ENCODE measurements around the gene CUTA.
A peak's percentile ranks its signal among the peaks of the same experiment; 100 is the strongest.

The CUTA gene

DNA sequence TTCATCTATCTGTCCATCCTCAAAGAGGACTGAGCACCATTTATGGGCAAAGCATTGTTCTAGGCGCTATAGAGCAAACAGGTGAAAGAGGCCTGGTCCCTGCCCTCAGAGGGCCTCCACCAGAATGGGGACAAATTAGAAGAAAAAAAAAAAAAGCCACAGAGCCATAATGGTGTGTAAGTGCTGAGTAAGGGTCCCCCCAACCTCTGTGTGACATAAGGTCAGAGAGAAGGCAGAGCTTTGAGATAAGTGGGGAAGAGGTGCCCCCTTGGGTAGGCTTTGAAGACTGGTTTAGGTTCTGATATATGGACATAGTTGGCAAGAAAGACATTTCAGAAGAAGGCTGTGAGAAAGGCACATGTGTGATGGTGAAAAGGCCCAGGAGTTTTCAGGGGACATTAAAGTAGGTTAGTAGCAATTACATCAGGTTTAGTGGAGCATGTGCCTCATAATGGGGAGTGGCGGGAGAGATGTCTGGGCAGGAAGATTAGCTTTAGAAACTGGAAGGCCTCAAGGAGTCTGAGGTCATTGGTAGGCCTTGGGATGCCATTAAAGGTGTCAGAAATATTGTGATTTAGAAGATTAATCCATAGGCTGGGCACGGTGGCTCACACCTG lies 21.2 kb upstream of the CUTA start:
- DNase-seq: no peak

DNA sequence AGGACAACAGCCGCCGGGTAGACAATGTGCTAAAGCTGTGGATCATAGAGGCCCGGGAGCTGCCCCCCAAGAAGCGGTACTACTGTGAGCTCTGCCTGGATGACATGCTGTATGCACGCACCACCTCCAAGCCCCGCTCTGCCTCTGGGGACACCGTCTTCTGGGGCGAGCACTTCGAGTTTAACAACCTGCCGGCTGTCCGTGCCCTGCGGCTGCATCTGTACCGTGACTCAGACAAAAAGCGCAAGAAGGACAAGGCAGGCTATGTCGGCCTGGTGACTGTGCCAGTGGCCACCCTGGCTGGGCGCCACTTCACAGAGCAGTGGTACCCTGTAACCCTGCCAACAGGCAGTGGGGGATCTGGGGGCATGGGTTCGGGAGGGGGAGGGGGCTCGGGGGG lies 19.8 kb upstream of the CUTA start:
- no peak for DNase-seq

DNA sequence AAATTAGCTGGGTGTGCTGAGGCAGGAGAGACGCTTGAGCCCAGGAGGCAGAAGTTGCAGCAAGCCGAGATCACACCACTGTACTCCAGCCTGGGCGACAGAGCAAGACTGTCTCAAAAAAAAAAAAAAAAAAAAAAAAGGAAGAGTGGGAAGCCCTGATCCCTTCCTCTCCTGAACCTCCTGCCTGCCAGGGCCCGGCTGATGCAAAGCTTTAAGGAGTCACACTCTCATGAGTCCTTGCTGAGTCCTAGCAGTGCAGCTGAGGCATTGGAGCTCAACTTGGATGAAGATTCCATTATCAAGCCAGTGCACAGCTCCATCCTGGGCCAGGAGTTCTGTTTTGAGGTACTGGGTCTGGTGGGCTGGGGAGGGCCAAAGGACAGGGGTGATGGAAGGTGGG lies 17.1 kb upstream of the CUTA start:
- no peak for DNase-seq

DNA sequence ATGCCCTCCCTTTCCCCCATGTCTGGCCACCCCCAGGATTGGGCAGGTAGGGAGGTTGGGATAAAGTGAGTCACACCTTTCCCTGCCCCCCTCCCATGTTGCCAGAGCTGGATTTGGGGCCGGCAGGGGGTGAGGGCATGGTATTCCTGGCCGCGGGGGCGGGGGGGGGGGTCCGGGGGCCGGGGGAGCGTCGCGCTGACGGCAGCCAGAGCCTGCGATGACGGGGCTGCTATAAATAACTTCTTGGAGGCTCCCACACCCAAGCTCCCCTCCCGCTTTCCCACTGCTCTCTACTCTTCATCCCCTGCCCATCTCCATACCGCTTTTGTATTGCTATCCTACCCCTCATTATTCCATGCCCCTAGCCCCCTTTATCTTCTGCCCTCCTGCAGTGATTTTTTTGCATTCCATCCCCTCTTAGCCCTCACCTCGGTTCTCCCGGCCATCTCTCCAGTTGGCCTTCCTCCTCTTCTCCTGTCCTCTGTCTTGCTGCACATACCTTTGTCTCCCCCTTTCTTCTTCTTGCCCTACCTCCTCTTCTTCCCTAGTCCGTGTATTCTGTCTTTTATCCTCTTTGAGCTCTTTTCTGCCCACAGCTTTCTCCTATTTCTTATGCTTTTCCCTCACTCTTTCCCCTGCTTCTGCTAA lies 15.8 kb upstream of the CUTA start:
- DNase-seq: no peak

DNA sequence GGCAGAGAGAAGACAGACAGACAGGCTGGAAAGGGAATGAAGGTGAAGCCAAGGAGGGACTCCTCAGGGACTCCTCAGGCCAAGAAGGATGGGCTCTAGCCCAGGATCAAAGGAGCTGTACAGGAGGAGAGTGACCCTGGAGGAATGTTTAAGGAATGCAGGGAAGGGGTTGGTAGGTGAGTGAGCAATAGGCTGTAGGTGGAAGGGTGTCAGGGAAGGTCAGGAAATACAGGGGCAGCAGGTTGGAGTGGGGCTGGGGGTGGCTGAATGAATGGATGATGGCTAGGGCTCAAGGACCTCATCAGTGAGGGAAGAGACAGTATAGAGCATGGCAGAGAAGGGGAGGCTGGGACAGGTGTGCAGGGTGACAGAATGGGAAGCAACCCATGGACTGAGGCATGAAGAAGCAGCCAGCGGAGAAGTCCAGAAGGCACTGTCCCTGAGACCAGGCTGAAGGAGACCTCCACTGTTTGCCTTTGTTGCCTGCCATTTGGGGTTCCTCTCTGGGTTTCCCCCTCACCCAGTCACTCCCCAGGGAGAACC lies 15.2 kb upstream of the CUTA start:
- no peak for DNase-seq

DNA sequence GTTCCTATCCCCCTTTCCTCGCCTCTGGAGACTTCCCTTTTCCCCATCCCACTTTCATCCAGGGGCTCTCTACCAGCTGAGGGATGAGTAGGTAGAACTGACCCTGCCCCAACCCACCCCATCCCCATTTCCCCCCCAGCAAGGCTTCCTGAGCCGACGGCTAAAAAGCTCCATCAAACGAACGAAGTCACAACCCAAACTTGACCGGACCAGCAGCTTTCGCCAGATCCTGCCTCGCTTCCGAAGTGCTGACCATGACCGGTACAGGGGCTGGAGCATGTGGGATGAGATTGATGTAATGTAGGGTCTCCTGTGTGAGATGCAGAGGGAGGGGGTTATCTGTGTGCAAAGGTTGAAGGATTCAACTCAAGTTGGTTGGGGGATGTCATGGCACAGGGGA lies 14.6 kb upstream of the CUTA start:
- DNase-seq: no peak

DNA sequence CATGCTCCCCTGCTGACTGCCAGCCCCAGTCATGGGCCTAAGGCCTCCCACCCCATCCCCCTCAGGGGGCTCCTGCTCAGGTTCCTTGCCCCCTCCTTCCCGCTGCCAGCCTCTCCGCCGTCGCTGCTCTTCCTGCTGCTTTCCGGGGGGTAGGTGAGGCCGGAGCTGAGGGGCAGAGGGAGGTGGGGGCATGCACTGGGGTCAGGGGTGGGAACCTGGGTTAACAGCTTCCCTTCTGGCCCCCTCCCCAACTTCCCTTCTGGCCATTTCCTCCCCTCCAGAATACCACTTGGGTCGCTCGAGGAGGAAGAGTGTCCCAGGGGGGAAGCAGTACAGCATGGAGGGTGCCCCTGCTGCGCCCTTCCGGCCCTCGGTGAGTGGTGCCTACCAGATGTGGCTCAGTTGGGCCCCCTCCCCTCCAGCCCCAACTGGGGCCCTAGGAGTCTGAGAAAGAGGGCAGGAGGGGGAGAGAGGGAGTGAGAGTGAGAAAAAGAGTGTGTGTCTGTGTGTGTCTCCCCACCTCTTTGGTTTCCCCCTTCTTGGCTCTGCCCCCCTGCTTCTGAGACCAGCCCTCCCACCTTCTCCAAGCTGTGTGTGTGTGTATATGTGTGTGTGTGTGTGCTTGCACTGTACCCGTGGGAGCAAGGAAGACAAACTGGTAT lies 14.1 kb upstream of the CUTA start:
- peak in 1 of 2 donors; percentile 21 for DNase-seq

DNA sequence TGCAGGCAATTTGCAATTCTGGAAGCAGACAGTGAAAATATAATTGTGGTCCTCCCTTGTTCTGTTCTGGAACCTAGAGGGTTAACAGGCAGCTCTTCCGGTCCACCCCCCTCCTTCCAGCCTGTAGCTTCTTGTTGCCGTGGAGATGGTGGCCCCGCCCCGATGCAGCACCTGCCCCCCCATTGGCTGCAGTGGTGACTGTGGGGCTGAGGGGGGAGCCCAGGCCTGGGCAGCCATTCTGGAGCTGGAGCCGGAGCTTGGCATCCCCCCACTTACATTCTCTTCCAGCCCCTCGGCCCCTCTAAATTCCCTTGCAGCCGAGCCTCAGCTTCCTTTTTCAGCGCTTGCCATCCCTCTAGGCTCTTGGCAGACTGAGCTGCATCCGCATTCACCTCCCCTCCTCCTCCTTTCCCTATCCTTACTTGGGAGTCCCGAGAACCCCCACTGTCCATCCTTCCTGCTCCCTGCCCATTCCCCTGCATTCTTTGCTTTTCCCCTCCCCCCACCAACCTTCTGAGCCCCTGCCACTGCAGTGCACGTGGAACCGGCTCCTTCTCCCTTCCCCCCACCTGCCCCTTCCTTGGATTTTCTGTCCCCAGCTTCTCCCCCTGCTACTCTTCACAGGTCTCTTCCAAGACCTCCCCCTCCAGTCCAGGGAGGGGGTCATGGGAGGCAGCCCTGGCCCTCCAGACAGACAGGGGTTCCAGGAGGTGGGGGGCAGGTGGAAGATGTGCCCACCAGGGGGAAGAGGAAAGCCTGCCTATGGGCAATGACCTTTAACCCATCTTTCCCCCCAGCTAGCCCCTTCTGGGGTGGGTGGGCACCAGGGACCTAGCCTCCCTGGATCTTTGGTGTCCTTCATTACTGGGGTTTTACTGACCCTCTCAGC lies 13.3 kb upstream of the CUTA start:
- DNase-seq: no peak

DNA sequence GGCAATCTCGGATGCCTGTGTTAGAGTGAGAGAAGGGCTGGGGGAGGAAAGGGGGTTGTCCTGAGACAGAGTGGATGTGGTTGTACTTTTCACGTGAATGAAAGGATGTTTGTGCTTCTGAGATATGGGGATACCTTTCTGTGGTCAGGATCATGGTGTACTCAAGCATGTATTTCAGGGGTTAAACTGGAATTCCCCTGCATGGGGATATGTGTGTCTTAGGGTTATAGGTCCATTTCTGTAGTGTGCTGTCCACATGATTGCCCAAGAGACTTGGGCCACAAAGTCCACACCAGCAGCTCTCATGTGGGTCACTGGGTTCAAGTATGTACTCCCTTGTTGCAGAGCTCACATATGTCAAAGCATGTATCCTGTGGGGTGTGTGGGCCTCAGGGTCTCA lies 12.4 kb upstream of the CUTA start:
- no peak for DNase-seq

DNA sequence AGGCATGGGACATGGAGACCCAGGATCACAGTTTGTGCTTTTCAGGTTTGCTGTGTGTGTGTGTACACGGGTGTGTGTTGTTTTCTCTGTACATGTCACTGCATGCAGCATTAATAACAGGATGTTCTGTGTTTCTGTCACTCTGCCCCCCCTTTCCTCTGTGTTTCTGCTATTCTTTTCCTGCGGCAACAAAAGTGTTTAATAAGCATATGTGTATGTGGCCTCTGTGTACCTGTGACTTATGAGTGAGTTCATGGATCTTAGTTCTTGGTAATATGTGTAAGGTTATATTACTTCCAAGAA lies 11.8 kb upstream of the CUTA start:
- DNase-seq: no peak

DNA sequence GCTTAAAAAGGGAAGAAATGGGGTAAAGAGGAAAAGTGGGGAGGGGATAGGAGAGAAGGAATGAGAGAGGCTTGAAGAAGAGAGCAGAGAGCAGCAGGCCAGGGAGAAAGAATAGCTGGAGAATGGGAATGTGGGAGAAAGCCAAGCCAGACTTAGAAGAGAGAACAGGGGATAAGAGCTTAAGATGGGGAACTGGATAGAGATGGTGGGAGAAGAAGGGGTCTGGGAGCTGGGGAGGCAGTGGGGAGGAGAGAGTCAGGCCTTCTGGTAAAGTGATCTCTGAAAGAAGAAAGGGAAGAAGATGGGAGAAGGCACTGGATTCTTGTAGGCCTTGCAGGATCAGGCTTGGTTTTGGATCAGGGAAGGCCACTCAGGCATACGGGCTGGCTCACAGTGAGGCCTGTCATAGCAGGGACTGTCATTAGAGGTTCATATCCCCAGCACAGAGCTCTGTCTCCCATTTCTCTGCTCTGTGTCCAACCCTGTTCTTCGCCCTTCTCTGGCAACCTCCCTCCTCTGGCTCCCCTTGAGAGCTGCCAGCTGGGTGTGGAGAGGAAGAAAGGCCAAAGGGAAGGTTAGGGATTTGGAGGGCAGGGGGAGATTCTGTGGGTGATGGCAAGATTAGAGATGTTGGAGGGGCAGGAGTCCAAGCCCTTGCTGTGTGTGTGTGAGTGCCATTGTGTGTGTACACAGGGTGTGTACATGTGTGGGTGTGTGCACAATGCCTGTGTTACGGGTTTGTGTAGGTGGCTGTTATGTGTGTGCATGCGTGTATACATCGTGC lies 11.3 kb upstream of the CUTA start:
- no peak for DNase-seq

DNA sequence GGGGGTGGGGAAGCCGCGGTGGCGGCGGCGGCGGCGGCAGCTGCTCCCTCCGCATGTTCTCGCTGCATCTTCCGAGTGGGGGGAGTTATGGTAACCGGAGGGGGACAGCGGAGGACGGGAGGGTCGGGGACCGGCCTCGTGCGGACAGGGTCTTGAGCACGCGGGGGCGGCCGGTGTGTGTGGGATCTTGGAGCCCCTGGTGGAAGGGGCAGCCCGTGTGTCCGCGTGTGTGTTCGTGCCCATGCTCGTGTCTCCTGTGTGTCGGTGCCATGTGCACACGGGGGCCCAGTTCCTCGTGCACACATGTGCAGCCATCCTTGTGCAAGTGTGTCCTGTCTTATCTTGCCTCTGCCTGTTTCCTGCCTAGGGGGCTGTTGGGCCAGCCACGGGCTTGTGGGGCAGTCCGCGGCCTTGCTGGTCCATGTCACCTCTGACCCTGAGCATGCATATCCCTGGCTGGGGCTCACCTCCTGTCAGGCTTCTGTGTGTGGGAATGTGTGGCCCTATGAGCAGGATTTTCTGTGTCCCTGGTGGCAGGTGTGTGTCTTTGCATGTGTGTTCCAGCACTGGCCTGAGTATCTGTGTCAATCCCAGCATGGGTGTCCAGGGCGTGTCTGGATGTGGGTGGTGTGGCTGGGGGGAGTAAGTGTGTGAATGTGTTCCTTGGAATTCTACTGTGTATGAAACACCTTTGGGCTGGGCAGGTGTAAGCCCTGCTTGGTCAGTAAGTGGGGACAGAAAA lies 10.5 kb upstream of the CUTA start:
- DNase-seq: peak in 1 of 2 donors; percentile 27

DNA sequence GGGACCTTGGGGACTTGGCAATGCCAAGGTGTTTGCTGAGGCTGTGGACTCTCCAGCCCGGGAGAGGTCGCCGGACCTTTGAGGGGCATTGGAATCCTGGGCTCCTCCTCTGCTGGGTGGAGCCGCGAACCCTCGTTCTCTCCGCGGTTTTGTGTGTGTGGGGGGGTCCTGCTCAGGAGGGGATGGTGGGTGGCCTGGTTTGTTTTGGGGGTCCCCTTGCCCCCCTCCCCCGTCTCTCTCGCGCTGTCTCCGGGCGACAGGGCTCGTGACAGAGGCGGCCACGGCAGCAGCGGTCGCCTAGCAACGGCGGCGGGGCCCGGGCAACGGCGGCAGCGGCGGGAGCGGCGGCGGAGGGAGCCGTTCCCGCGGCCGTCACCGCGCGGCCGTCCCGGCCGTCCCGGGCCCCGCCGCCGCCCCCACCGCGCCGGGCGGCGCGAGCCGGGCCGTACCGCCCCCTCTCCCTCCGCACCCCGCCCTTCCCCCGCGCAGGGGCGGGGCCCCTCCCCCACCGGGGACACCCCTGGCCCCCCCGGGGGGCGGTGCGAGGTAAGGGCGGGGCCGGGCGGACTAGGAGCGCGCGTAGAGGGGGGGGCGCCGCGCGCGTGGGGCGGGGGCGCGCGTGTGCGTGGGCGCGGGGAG lies 9.8 kb upstream of the CUTA start:
- DNase-seq: no peak

DNA sequence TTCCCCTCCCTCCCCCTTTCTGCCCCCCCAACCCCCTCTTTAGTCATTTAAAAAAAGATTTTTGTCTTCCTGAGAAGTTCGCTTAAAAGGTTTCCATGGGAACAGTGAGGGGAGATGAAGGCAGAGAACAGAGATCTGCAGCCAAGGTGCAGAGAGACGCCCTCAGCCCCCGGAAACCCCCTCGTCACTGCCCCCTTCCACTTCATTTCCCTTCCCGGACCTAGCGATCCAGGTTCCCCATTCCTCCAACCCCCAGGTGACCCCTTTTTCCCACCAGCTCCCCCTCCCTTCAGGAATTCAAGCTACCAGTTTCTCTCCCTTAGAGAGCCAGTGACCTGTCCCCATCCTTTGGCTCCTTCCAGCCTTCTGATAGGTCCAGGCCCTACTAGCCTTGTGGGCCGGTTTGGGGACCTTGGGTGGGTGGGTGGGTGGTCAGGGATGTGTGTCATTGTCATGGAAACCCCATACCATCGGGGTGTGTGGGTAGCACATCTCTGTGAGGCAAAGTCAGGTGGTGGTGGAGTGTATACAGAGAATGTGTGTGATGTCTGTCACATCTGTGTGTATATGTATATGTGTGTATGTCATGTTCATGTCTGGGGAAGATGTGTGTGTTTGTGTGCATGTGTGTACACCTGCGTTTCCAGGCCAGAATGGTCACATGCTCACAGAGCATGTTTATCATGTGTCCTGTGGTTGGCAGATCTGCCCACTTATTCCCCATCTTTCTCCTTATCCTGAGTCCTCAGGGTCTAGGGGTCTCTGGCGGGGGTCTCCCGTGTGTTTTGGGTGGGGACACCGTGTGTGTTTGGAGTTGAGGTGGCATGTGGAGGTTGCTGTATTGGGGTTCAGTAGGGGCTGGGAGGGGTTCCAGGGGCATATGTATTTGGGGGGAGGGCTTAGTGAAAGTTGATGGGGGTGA lies 8.9 kb upstream of the CUTA start:
- no peak for DNase-seq

DNA sequence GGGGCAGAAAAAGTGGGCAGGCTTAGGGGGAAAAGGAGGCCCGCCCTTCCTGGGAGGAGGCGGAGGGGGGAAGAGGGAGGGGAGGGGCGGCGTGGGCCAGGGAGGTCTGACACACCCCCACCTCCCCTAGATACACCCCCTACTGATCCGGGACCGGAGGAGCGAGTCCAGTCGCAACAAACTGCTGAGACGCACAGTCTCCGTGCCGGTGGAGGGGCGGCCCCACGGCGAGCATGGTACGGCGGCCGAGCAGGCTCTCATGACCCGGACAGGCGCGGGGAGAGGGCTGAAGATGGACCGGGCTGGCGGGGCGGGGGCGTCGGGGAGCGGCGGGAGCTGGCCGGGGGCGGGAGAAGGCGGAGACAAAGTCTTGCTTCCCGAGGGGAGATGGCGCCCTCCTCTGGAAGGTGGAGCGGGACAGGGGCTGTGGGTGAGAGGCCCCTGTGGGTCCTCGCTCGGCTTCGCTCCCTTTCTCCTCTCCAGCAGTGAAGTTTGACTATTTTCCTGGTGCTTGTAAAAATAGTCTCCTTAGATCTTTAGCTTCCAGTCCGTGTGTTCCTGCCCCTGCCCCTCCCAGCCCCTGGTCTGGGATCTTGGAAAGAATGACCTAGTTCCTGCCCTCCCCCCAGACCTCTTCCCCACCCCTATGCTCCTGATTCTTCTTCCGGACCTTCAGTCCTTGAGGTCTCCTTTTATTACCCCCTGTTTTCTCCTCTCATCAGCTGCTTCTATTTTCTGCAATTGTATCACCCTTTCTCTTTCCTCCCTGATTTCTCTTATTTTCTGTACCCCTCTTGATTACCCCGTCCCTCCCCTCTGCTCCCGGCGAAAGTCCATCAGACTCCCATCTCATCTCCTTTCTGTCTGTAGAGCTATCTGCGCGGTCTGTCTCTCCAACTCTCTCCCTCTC lies 8.0 kb upstream of the CUTA start:
- peak; percentile 60 to 85 for DNase-seq

DNA sequence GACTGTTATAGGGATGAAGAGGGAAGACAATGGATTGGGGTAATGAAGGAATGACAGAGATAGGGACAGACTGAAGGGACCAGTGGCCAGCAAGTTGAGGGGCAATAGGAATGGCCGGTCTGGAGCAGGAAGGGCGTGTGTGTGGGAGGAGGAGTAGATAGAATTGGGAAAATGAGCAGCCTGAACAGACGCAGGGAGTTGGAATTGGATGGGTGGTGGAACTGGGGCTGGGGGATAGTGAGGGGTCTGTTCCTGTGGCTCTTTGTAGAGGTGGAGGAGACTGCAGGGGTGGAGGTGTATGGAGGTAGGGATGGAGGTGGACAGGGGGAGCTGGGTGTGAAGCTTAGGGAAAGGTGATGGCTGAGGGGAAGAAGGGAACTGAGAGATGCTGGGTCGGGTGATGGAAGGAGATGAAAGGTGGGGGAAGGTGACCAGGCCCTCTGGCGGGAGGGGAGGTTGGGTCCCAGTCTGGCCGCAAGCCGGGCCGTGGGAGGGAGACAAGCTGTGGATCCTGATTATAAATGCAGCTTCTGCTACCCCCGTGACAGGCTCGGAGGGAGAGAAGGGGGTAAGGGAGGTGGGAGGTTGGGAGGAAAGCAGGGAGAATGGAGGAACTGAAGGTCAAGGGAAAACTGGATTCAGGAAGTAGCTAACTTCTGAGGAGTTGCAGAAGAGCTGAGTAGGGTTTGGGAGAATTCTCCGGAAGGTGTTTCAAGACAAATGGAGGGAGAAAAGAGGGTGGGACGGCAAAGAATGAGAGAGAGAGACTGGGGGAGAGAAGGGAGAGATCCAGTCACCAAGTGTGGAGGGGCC lies 7.2 kb upstream of the CUTA start:
- DNase-seq: no peak

DNA sequence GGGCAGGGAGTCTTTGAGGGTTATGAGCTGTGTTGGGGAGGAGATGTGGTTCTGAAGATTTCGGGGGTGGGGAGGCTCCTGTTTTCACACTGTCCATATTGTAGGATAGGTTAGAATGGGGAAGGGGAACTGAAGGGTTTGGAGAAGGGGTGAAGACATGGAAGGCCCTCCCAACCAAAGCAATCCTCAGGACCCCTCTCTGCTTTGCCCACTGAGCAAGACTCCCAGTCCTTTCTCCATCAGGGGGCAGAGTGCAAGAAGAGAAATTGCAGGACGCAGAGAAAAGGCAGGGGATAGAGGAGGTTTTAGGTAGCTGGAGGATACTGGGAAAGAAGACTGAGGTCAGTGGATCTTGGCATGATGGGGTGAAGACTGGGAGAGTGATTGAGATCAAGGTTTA lies 5.9 kb upstream of the CUTA start:
- no peak for DNase-seq

DNA sequence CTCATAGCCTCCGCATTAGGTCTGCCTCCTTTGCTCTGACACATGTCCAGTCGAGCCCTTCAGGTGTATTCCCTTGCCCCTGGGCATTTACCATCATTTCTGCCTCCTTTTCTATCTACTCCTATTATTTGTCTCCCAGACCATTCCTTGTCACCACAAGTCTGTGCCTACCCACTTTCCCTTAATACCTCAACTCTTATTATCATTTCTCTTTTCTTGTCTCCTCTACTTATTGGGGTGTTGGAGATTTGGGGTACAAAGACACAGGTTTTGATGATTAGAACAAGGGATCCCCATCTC lies 3.4 kb upstream of the CUTA start:
- DNase-seq: no peak
